ENCODE measurements around the gene SZT2.
A peak's percentile ranks its signal among the peaks of the same experiment; 100 is the strongest.
"Not testable (repeated sequence)": the region's sequence is repeated elsewhere in the genome, so short reads cannot be mapped to it uniquely, and the experiment has no call there.

Gene SZT2

GRCh38 chr1:43363283-43363934 lies 26.3 kb upstream of the SZT2 start:
- no peak for DNase-seq

- DNase-seq = no peak
These were observed 25.7 kb upstream of the SZT2 start for GRCh38 chr1:43363935-43364525.

GRCh38 chr1:43365678-43366077 lies 24.0 kb upstream of the SZT2 start:
- DNase-seq = no peak

GRCh38 chr1:43366179-43366578 lies 23.5 kb upstream of the SZT2 start:
- DNase-seq = no peak

- no peak for DNase-seq
These were observed 23.1 kb upstream of the SZT2 start for GRCh38 chr1:43366601-43367025.

GRCh38 chr1:43367026-43367903 lies 22.4 kb upstream of the SZT2 start:
- DNase-seq = peak in 1 of 2 donors; percentile 18

- DNase-seq = peak; percentile 86 to 89
These were observed 21.6 kb upstream of the SZT2 start, which contains the start of gene ELOVL1 for GRCh38 chr1:43367904-43368645. TSS of gene ELOVL1 (minus strand) at chr1:43368011. CDS start at chr1:43365609, 2,402 bp downstream.

- DNase-seq = no peak
These were observed 21.1 kb upstream of the SZT2 start for GRCh38 chr1:43368646-43369020.

- not testable (repeated sequence) for DNase-seq
These were observed 19.9 kb upstream of the SZT2 start for GRCh38 chr1:43369779-43370178.

GRCh38 chr1:43370564-43370963 lies 19.1 kb upstream of the SZT2 start:
- DNase-seq = no peak

- DNase-seq = no peak
These were observed 17.5 kb upstream of the SZT2 start for GRCh38 chr1:43372172-43372571.

GRCh38 chr1:43373066-43373940 lies 16.4 kb upstream of the SZT2 start:
- no peak for DNase-seq

- no peak for DNase-seq
These were observed 12.9 kb upstream of the SZT2 start for GRCh38 chr1:43376723-43377235.

GRCh38 chr1:43377831-43378230 lies 11.9 kb upstream of the SZT2 start:
- DNase-seq = no peak

GRCh38 chr1:43379476-43379875 lies 10.2 kb upstream of the SZT2 start:
- DNase-seq = no peak

- no peak for DNase-seq
These were observed 8.1 kb upstream of the SZT2 start for GRCh38 chr1:43381612-43382011.

GRCh38 chr1:43382027-43382779 lies 7.5 kb upstream of the SZT2 start:
- DNase-seq = no peak

- no peak for DNase-seq
These were observed 6.2 kb upstream of the SZT2 start for GRCh38 chr1:43383449-43383848.

- no peak for DNase-seq
These were observed 3.0 kb upstream of the SZT2 start for GRCh38 chr1:43386676-43387075.

GRCh38 chr1:43387976-43388599 lies 1.6 kb upstream of the SZT2 start:
- no peak for DNase-seq

GRCh38 chr1:43388613-43389012 lies 1.1 kb upstream of the SZT2 start:
- no peak for DNase-seq

Measured in stimulated activated CD4-positive, alpha-beta T cell treated with anti-CD3 and anti-CD28 coated beads, Interleukin-2, amount 100 ng/mL, for 48 hours (primary cell).